CD14-positive monocyte (primary cell): Measurements from ENCODE around the gene ZNF555. TPM values are rescaled to one million over a fixed set of nuclear protein-coding genes. Genes with fewer than 3 reads are reported as not detected.

Source experiments
- DNase-seq, 3 donors: peaks; one replicate each; pipeline ENCODE4 v3.0.0-alpha.2; 2011 to 2022
- H2AFZ ChIP-seq: 2 replicates; pipeline ENCODE4 v1.6.0; 2012; ENCODE audit warnings: mild to moderate bottlenecking, low read depth, low read length, inconsistent platforms; ENCODE audit not compliant: insufficient read depth, poor library complexity, severe bottlenecking
- H3K27ac ChIP-seq, 2 donors: 1 replicate in 1 of 2; 2 replicates in 1 of 2; pipeline ENCODE4 v1.5.1; 2012 to 2013; ENCODE audit warnings: low read length in 2 of 2, control low read depth in 1 of 2, inconsistent platforms in 1 of 2, low read depth in 1 of 2, mild to moderate bottlenecking in 1 of 2
- H3K27me3 ChIP-seq, 2 donors: one replicate each; pipeline versions ENCODE4 v1.6.0 to v1.6.1; 2011 to 2013; ENCODE audit warnings: low read length in 2 of 2; ENCODE audit not compliant: control insufficient read depth in 2 of 2, insufficient read depth in 2 of 2
- H3K36me3 ChIP-seq, 2 donors: replicated peaks in 1 of 2; 1 replicate in 1 of 2; 2 replicates in 1 of 2; pipeline versions ENCODE4 v1.5.1 to v1.6.1; 2012 to 2013; ENCODE audit warnings: low read length in 2 of 2, control low read depth in 1 of 2, inconsistent platforms in 1 of 2, mild to moderate bottlenecking in 1 of 2; ENCODE audit not compliant: insufficient read depth in 2 of 2, control insufficient read depth in 1 of 2
- H3K4me1 ChIP-seq, 2 donors: 1 replicate in 1 of 2; 2 replicates in 1 of 2; pipeline versions ENCODE4 v1.5.1 to v1.6.1; 2012 to 2013; ENCODE audit warnings: low read length in 2 of 2, control low read depth in 1 of 2, inconsistent platforms in 1 of 2, mild to moderate bottlenecking in 1 of 2, moderate library complexity in 1 of 2; ENCODE audit not compliant: insufficient read depth in 2 of 2, control insufficient read depth in 1 of 2
- H3K4me2 ChIP-seq: replicated peaks from 2 replicates; pipeline ENCODE3; 2012; ENCODE audit warnings: low read length, moderate library complexity, mild to moderate bottlenecking; ENCODE audit not compliant: poor library complexity, severe bottlenecking; ENCODE audit errors: extremely low read depth
- H3K4me3 ChIP-seq, 3 experiments: fragments of 200-600 bp in 1 of 3; sonication (generic) in 1 of 3; replicated peaks in 1 of 3; 1 replicate in 2 of 3; 2 replicates in 1 of 3; pipeline ENCODE4 v1.5.1; 2011 to 2013; ENCODE audit warnings: low read length in 3 of 3, mild to moderate bottlenecking in 3 of 3, control low read depth in 2 of 3, low read depth in 2 of 3, inconsistent platforms in 1 of 3, moderate library complexity in 1 of 3
- H3K79me2 ChIP-seq: 2 replicates; pipeline ENCODE4 v1.6.0; 2012; ENCODE audit warnings: mild to moderate bottlenecking, control low read depth, inconsistent platforms, low read length, moderate library complexity; ENCODE audit not compliant: insufficient read depth
- H3K9ac ChIP-seq: 2 replicates; pipeline ENCODE4 v1.6.0; 2017; ENCODE audit warnings: low read length, mild to moderate bottlenecking; ENCODE audit not compliant: insufficient read depth, poor library complexity, severe bottlenecking
- H3K9me3 ChIP-seq, 2 donors: replicated peaks in 1 of 2; 1 replicate in 1 of 2; 2 replicates in 1 of 2; pipeline versions ENCODE4 v1.5.1 to v1.6.1; 2012 to 2013; ENCODE audit warnings: low read length in 2 of 2, control low read depth in 1 of 2; ENCODE audit not compliant: control insufficient read depth in 1 of 2, insufficient read depth in 1 of 2
- H4K20me1 ChIP-seq: 2 replicates; pipeline ENCODE4 v1.6.0; 2012; ENCODE audit warnings: mild to moderate bottlenecking, low read length, control low read depth, moderate library complexity; ENCODE audit not compliant: insufficient read depth
- H3K27ac Mint-ChIP-seq, 7 donors: one replicate each; pipeline ENCODE4 v1.8.0; 2020; ENCODE audit warnings: mild to moderate bottlenecking in 7 of 7, mixed read lengths in 7 of 7, moderate library complexity in 6 of 7, inconsistent platforms in 2 of 7
- H3K27me3 Mint-ChIP-seq, 3 donors: one replicate each; pipeline ENCODE4 v1.8.0; 2021 to 2022; ENCODE audit warnings: low read depth in 3 of 3, mild to moderate bottlenecking in 3 of 3, mixed read lengths in 3 of 3, moderate library complexity in 3 of 3, inconsistent platforms in 1 of 3
- H3K36me3 Mint-ChIP-seq, 2 donors: one replicate each; pipeline ENCODE4 v1.8.0; 2020; ENCODE audit warnings: mixed read lengths in 2 of 2, inconsistent platforms in 1 of 2, mild to moderate bottlenecking in 1 of 2
- H3K4me1 Mint-ChIP-seq: one replicate; pipeline ENCODE4 v1.8.0; 2020; ENCODE audit warnings: mild to moderate bottlenecking, mixed read lengths
- H3K4me3 Mint-ChIP-seq, 2 donors: one replicate each; pipeline ENCODE4 v1.8.0; 2020; ENCODE audit warnings: mild to moderate bottlenecking in 2 of 2, mixed read lengths in 2 of 2, moderate library complexity in 1 of 2
- H3K9me3 Mint-ChIP-seq, 7 donors: one replicate each; pipeline ENCODE4 v1.8.0; 2020 to 2022; ENCODE audit warnings: mixed read lengths in 7 of 7, mild to moderate bottlenecking in 6 of 7, moderate library complexity in 6 of 7, inconsistent platforms in 2 of 7
- WGBS: methylation state at CpG from one replicate; pipeline ENCODE4 v1.1.5; 2013; ENCODE audit warnings: missing lambda C conversion rate; ENCODE audit not compliant: insufficient coverage; 5-methylcytosine and 5-hydroxymethylcytosine counted together
- intact Hi-C, 2 donors: fragments of 100-400 bp; cut with micrococcal nuclease; formaldehyde crosslinking; loops; one replicate each; pipeline versions ENCODE4 v1.15.0 to v1.15.1; 2023
- polyA plus RNA-seq, 3 donors: library from polyadenylated mRNA; depleted of rRNA in 1 of 3; unstranded in 2 of 3; stranded (reverse) in 1 of 3; fragments of 300-500 nt in 2 of 3; fragments of >200 nt in 1 of 3; fragmentation: Illumina TruSeq in 2 of 3; gene quantifications; 1 replicate in 2 of 3; 2 replicates in 1 of 3; pipeline ENCODE4 v1.2.3, GENCODE V29; 2012 to 2021
- TF ChIP-seq, protein P1 (sequence below): fragments of 200-600 bp; IDR thresholded peaks from one replicate; pipeline ENCODE4 v1.8.0; 2022; ENCODE audit warnings: antibody characterized with exemption, mild to moderate bottlenecking

The ZNF555 gene
- polyA plus RNA-seq, 3 donors = 2.2 to 2.9 (median 2.6) TPM

DNA sequence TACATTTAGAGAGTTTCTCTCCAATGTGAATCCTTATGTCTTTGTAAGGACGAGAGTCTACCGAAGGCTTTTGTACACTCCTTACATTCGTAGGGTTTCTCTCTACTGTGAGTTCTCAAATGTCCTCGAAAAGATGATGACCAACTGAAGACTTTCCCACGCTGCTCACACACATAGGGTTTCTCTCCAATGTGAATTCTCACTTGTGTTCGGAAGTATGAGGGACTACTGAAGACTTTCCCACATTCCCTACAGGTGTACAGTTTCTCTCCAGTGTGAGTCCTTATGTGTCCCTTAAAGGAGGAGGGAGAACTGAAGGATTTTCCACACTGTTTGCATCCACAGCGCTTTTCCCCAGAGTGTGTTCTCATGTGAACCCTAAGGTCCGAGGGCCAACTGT is 55.4 kb downstream of the ZNF555 start:
- H3K27me3 Mint-ChIP-seq = peaks cover 0 to 9% (median 5%) of the 10 kb centered on the region in 3 donors
- H3K36me3 ChIP-seq = no peaks in the 10 kb centered on the region
- peaks cover 2 to 37% (median 30%) of the 10 kb centered on the region in 7 donors for H3K9me3 Mint-ChIP-seq
- H3K4me3 ChIP-seq = no peak overlapping the region
- peaks cover 3 to 13% of the 10 kb centered on the region in 2 donors for H3K9me3 ChIP-seq
- H2AFZ ChIP-seq = no peak overlapping the region
- no peak overlapping the region for H3K27ac Mint-ChIP-seq
- no peak overlapping the region for H3K27ac ChIP-seq
- DNase-seq = no peak
- peaks cover 14 to 15% of the 10 kb centered on the region in 2 donors for H3K4me1 ChIP-seq
- intact Hi-C loops = no loop called here
- WGBS = 73% methylated on average over 4 of the region's 8 CpGs
- TF ChIP-seq, protein P1, sequence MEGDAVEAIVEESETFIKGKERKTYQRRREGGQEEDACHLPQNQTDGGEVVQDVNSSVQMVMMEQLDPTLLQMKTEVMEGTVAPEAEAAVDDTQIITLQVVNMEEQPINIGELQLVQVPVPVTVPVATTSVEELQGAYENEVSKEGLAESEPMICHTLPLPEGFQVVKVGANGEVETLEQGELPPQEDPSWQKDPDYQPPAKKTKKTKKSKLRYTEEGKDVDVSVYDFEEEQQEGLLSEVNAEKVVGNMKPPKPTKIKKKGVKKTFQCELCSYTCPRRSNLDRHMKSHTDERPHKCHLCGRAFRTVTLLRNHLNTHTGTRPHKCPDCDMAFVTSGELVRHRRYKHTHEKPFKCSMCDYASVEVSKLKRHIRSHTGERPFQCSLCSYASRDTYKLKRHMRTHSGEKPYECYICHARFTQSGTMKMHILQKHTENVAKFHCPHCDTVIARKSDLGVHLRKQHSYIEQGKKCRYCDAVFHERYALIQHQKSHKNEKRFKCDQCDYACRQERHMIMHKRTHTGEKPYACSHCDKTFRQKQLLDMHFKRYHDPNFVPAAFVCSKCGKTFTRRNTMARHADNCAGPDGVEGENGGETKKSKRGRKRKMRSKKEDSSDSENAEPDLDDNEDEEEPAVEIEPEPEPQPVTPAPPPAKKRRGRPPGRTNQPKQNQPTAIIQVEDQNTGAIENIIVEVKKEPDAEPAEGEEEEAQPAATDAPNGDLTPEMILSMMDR = no peak
- H3K9ac ChIP-seq = no peak overlapping the region
- H3K4me3 Mint-ChIP-seq = no peak overlapping the region
- no peak overlapping the region for H3K4me2 ChIP-seq
- H4K20me1 ChIP-seq = no peaks in the 10 kb centered on the region
- H3K36me3 Mint-ChIP-seq = no peaks in the 10 kb centered on the region
- no peaks in the 10 kb centered on the region for H3K27me3 ChIP-seq
- H3K79me2 ChIP-seq = peaks cover 7% of the 10 kb centered on the region
- peaks cover 8% of the 10 kb centered on the region for H3K4me1 Mint-ChIP-seq

DNA sequence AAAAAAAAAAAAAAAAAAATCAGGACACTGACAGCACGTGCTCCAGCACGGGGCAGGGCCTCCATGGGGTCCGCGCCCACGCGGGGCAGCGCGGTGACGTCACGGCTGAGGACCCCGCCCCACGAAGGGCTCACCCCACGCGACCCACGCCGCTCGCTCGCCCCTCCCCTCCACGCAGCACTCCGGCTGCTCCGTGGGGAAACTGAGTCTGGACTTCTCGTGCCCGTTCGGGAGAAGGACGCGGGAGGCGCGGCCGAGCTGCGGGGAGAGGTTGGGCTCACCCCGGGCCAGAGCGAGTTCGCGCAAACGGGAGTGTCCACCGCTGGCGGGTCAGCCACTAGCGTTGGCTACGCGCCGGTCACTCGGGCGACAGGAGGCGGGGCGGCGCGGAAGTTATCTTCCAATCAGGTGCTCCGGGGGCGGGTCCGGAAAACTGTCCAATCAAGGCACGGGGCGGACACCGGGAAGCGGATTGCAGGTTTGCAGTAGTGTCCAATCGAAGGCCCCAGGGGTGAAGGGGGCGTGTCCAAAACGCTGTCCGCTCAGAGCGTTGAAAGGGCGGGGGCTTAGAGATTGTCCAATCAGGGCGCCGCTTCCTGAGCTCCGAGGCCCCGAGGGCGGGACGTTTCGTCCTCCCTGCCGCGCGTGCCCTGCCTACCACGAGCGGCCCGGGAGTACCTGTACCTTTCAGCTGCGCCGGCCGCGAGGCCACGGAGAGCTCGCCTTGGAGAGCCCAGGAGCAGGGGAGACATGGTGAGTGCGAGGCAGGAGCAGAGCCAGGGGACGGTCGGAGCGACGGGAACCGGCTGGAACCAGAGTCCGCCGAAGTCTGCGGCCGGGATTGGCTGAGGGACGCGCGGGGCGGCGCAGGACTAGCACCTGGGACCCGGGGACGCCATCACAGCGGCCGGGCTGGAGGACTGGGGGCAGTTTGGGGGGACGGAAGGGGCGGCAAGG is 59.3 kb downstream of the ZNF555 start, which contains the start of gene ZNF57:
ZNF57 (plus strand) TSS at position 633 of the 957 bp plus-strand sequence; CDS start at position 751, 118 bp downstream.
- H3K79me2 ChIP-seq = peaks cover 13% of the 10 kb centered on the region
- H3K4me3 ChIP-seq = peak within 1 kb of the TSS; percentile 64 to 85 (median 83)
- TF ChIP-seq, protein P1 = no peak
- Mint-ChIP-seq H3K27ac (peak within 1 kb of the TSS; percentile 75 to 94 (median 87)), H3K36me3 (peaks cover 0 to 3% of the 10 kb centered on the region in 2 donors), H3K27me3 (peaks cover 0 to 7% (median 3%) of the 10 kb centered on the region in 3 donors), H3K4me3 (peak within 1 kb of the TSS; percentile 93 to 95), H3K9me3 (peaks cover 2 to 32% (median 24%) of the 10 kb centered on the region in 7 donors), H3K4me1 (peaks cover 12% of the 10 kb centered on the region)
- intact Hi-C loops = loop anchor here (5.0 kb wide), 1 partner anchor 42 kb away; the partner anchor contains the start of gene ZNF77 (in 2 of the 2)
- no peaks in the 10 kb centered on the region for H4K20me1 ChIP-seq
- DNase-seq = peak; percentile 99
- peak within 1 kb of the TSS; percentile 88 for H3K4me2 ChIP-seq
- H3K27ac ChIP-seq = peak within 1 kb of the TSS; percentile 63 to 76
- no peaks in the 10 kb centered on the region for H3K27me3 ChIP-seq
- peaks cover 3 to 13% of the 10 kb centered on the region in 2 donors for H3K9me3 ChIP-seq
- H3K4me1 ChIP-seq = peaks cover 16% of the 10 kb centered on the region in 2 donors
- under 1% methylated on average over 79 of the region's 100 CpGs for WGBS
- H3K36me3 ChIP-seq = no peaks in the 10 kb centered on the region
- H2AFZ ChIP-seq = peak within 1 kb of the TSS; percentile 90
- H3K9ac ChIP-seq = peak within 1 kb of the TSS; percentile 56
